WERI-Rb-1 (cell line): ENCODE data around the gene PCDHGB3.
"Not testable (repeated sequence)": the region's sequence is repeated elsewhere in the genome, so short reads cannot be mapped to it uniquely, and the experiment has no call there.

Experiments used
- DNase-seq: peaks from one replicate; pipeline ENCODE4 v3.0.0-alpha.2; 2020
- H3K27ac ChIP-seq: fragments of 250-450 bp; sonication (Bioruptor Pico); 2 replicates; pipeline ENCODE4 v1.5.1; 2020; ENCODE audit warnings: mild to moderate bottlenecking, moderate library complexity
- H3K27me3 ChIP-seq: fragments of 250-450 bp; sonication (Bioruptor Pico); 2 replicates; pipeline ENCODE4 v1.5.1; 2021; ENCODE audit warnings: mild to moderate bottlenecking, low read depth, moderate library complexity; ENCODE audit not compliant: insufficient read depth, severe bottlenecking
- H3K36me3 ChIP-seq: fragments of 250-450 bp; sonication (Bioruptor Pico); 2 replicates; pipeline ENCODE4 v1.5.1; 2020; ENCODE audit warnings: mild to moderate bottlenecking, moderate library complexity
- H3K4me3 ChIP-seq: 2 replicates; pipeline ENCODE4 v1.5.1; 2011; ENCODE audit warnings: low read depth, mild to moderate bottlenecking, control low read depth, low read length
- H3K9me3 ChIP-seq: fragments of 250-450 bp; sonication (Bioruptor Pico); 2 replicates; pipeline ENCODE4 v1.5.1; 2021; ENCODE audit warnings: mild to moderate bottlenecking, moderate library complexity; ENCODE audit not compliant: severe bottlenecking
- TF ChIP-seq, protein P1 (sequence below): IDR thresholded peaks from 2 replicates; pipeline ENCODE4 v1.5.1; 2011; ENCODE audit warnings: low read depth, mild to moderate bottlenecking, control low read depth, inconsistent platforms, low read length

PCDHGB3 gene

DNA sequence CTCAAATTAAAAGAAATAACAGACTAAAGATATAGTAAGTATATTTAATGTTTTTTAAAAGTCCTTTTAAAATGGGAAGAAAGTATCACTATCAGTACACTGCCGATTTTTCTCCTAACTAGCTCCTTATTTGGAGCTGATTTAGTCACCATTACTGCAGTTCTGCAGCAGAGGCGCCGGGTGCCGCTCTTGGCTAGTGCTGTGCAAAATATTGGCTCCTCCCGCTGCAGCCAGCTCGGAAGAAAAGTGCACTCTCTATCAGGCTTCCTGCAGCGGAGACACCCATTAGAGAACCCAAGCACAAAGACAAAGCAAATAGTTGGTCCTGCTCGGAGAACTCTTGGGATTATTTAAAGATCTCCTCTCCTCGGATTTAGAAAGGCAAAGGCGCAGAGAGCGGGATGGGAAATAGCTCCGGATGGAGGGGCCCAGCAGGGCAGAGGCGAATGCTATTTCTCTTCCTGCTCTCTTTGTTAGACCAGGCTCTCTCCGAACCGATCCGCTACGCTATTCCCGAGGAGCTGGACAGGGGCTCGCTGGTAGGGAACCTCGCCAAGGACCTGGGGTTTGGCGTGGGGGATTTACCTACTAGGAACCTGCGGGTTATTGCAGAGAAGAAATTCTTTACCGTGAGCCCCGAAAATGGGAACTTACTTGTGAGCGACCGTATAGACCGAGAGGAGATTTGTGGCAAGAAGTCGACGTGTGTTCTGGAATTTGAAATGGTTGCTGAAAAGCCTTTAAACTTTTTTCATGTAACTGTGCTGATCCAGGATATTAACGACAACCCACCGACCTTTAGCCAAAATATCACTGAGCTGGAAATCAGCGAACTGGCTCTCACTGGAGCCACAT is at the start of gene PCDHGB3:
Gene PCDHGB3 (plus strand): TSS at position 249 of the 855 bp plus-strand sequence. CDS start 153 bp downstream, at position 402.
- Histone ChIP-seq H3K27me3 (no peaks in the 10 kb centered on the region), H3K4me3 (no peak within 1 kb of the TSS), H3K36me3 (no peaks in the 10 kb centered on the region), H3K27ac (no peak within 1 kb of the TSS), H3K9me3 (peaks cover 28% of the 10 kb centered on the region)
- TF ChIP-seq, protein P1, sequence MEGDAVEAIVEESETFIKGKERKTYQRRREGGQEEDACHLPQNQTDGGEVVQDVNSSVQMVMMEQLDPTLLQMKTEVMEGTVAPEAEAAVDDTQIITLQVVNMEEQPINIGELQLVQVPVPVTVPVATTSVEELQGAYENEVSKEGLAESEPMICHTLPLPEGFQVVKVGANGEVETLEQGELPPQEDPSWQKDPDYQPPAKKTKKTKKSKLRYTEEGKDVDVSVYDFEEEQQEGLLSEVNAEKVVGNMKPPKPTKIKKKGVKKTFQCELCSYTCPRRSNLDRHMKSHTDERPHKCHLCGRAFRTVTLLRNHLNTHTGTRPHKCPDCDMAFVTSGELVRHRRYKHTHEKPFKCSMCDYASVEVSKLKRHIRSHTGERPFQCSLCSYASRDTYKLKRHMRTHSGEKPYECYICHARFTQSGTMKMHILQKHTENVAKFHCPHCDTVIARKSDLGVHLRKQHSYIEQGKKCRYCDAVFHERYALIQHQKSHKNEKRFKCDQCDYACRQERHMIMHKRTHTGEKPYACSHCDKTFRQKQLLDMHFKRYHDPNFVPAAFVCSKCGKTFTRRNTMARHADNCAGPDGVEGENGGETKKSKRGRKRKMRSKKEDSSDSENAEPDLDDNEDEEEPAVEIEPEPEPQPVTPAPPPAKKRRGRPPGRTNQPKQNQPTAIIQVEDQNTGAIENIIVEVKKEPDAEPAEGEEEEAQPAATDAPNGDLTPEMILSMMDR, result no peak
- DNase-seq, result no peak

GRCh38 chr5:141322261-141322660 is 47.8 kb upstream of the PCDHGB3 start:
- peaks cover 30% of the 10 kb centered on the region for H3K36me3 ChIP-seq
- no peak for DNase-seq

GRCh38 chr5:141326088-141326854 is 43.8 kb upstream of the PCDHGB3 start:
- H3K27me3 ChIP-seq, result no peaks in the 10 kb centered on the region
- TF ChIP-seq, protein P1, result peak; percentile 46; the same call in 1 of the 2 replicates
- H3K36me3 ChIP-seq, result no peaks in the 10 kb centered on the region
- peak; percentile 72 for DNase-seq
- peaks cover 6% of the 10 kb centered on the region for H3K9me3 ChIP-seq
- H3K27ac ChIP-seq, result peak overlapping the region; percentile 54
- peak overlapping the region; percentile 52 for H3K4me3 ChIP-seq

More at GRCh38 chr5:141322261-141322660, 47.8 kb upstream of the PCDHGB3 start:
- Histone ChIP-seq H3K4me3 (no peak overlapping the region), H3K27ac (no peak overlapping the region), H3K27me3 (no peaks in the 10 kb centered on the region), H3K9me3 (peaks cover 29% of the 10 kb centered on the region)
- TF ChIP-seq, protein P1, result no peak

- no peak for DNase-seq
- no peaks in the 10 kb centered on the region for H3K27me3 ChIP-seq
These were observed 41.8 kb upstream of the PCDHGB3 start for GRCh38 chr5:141328231-141328630.

GRCh38 chr5:141330299-141331080 is 39.6 kb upstream of the PCDHGB3 start, which contains the start of gene PCDHGA1:
TSS of gene PCDHGA1 (plus strand) at chr5:141330514.
- H3K27ac ChIP-seq, result no peak within 1 kb of the TSS
- TF ChIP-seq, protein P1, result peak; percentile 42; the same call in 1 of the 2 replicates
- DNase-seq, result peak; percentile 31
- peaks cover 18% of the 10 kb centered on the region for H3K9me3 ChIP-seq
- no peaks in the 10 kb centered on the region for H3K36me3 ChIP-seq
- H3K4me3 ChIP-seq, result no peak within 1 kb of the TSS
- no peaks in the 10 kb centered on the region for H3K27me3 ChIP-seq

More at GRCh38 chr5:141328231-141328630, 41.8 kb upstream of the PCDHGB3 start:
- H3K9me3 ChIP-seq, result peaks cover 15% of the 10 kb centered on the region
- no peaks in the 10 kb centered on the region for H3K36me3 ChIP-seq
- no peak overlapping the region for H3K4me3 ChIP-seq
- H3K27ac ChIP-seq, result no peak overlapping the region
- TF ChIP-seq, protein P1, result no peak

GRCh38 chr5:141332571-141332970 is 37.5 kb upstream of the PCDHGB3 start:
- not testable (repeated sequence) for H3K27ac ChIP-seq, H3K36me3 ChIP-seq, H3K27me3 ChIP-seq, DNase-seq, H3K4me3 ChIP-seq
- peaks cover 18% of the 10 kb centered on the region for H3K9me3 ChIP-seq
